ENCODE data around the gene CD19. TPM values are rescaled to one million over a fixed set of nuclear protein-coding genes. Genes with fewer than 3 reads are reported as not detected.
"Not testable (repeated sequence)": the region's sequence is repeated elsewhere in the genome, so short reads cannot be mapped to it uniquely, and the experiment has no call there.

Gene CD19
- total RNA-seq, 2 experiments from 2014 or later: 1.1 to 1.3 TPM

- Mint-ChIP-seq H3K9me3 (no peaks in the 10 kb centered on the region), H3K4me3 (no peak overlapping the region), H3K27me3 (no peaks in the 10 kb centered on the region), H3K36me3 (ENCODE audit: low read depth) (peaks cover 18% of the 10 kb centered on the region), H3K27ac (no peak overlapping the region), H3K4me1 (ENCODE audit: low read depth) (no peaks in the 10 kb centered on the region)
- DNase-seq: no peak
- intact Hi-C loops (cut with micrococcal nuclease): no loop called here
- POLR2A ChIA-PET: interaction anchor here (1.1 kb wide), 1 partner anchor 17 kb away, joined by 3 read pairs; the partner anchor contains the start of gene NFATC2IP
- CTCF ChIA-PET: no interaction called here
- no peak for ATAC-seq
- TF ChIP-seq, protein P1, sequence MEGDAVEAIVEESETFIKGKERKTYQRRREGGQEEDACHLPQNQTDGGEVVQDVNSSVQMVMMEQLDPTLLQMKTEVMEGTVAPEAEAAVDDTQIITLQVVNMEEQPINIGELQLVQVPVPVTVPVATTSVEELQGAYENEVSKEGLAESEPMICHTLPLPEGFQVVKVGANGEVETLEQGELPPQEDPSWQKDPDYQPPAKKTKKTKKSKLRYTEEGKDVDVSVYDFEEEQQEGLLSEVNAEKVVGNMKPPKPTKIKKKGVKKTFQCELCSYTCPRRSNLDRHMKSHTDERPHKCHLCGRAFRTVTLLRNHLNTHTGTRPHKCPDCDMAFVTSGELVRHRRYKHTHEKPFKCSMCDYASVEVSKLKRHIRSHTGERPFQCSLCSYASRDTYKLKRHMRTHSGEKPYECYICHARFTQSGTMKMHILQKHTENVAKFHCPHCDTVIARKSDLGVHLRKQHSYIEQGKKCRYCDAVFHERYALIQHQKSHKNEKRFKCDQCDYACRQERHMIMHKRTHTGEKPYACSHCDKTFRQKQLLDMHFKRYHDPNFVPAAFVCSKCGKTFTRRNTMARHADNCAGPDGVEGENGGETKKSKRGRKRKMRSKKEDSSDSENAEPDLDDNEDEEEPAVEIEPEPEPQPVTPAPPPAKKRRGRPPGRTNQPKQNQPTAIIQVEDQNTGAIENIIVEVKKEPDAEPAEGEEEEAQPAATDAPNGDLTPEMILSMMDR (IDR thresholded peaks at IDR 0.05): no peak
Observed at GRCh38 chr16:28967156-28967555, 35.4 kb downstream of the CD19 start.

DNA sequence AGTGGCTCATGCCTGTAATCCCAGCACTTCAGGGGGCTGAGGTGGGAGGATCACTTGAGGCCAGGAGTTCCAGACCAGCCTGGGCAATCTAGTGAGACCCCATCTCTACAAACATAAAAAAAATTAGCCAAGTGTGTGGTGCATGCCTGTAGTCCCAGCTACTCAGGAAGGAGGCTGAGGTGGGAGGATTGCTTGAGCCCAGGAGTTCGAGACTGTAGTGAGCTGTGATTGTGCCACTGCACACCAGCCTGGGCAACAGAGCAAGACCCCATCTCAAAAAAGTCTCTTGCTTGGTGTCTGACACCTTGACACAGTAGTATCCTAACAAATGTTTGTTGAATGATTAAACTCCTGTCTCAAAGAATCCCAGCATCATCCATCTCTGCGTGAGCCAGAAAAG, 37.9 kb downstream of the CD19 start:
- H3K36me3 Mint-ChIP-seq (ENCODE audit: low read depth); intact Hi-C loops (cut with micrococcal nuclease); H3K9me3 Mint-ChIP-seq; DNase-seq; H3K27ac Mint-ChIP-seq; ATAC-seq; POLR2A ChIA-PET; H3K4me1 Mint-ChIP-seq (ENCODE audit: low read depth); H3K4me3 Mint-ChIP-seq; H3K27me3 Mint-ChIP-seq: not testable (repeated sequence)
- CTCF ChIA-PET: interaction anchor here (0.6 kb wide), 1 partner anchor 1087 kb away, joined by 3 read pairs; no protein-coding TSS in a partner anchor

DNA sequence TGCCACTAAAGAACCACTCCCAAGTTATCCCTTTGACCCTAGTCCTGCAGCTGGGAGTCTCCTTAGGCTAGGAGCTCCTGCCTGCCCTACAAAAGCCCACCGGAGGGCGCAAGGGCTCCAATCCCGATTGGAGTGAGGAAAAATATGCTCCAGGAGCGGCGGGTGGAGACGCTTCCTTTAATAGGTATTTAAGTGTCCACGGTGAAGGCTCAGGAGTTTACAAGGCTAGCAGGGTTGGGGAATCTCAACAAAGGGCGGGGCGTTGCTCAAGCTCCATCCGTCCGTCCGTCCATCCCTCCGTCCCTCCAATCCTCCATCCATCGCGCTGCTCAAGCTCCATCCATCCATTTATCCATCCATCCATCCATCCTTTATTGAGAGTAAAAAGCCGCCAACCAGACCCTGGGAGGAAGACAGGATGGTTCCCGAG, 42.3 kb downstream of the CD19 start:
- Mint-ChIP-seq H3K27me3 (no peaks in the 10 kb centered on the region), H3K4me1 (ENCODE audit: low read depth) (peaks cover 29% of the 10 kb centered on the region), H3K4me3 (peak overlapping the region; percentile 98), H3K9me3 (no peaks in the 10 kb centered on the region), H3K36me3 (ENCODE audit: low read depth) (peaks cover 4% of the 10 kb centered on the region), H3K27ac (peak overlapping the region; percentile 90)
- intact Hi-C loops (cut with micrococcal nuclease): no loop called here
- CTCF ChIA-PET: interaction anchor here (0.7 to 2.4 kb wide), 16 partner anchors 10 to 142 kb away, joined by 3 to 20 read pairs (median 4); partner anchors contain the start of genes LAT, NFATC2IP and TUFM
- DNase-seq (peak; percentile 51), ATAC-seq (peak; percentile 21)
- POLR2A ChIA-PET: interaction anchor here (0.7 to 6.4 kb wide), 18 partner anchors 10 to 1077 kb away, joined by 3 to 80 read pairs (median 4); partner anchors contain the start of genes ATXN2L, LAT and TUFM
- TF ChIP-seq, protein P1 (IDR thresholded peaks at IDR 0.05): peak; percentile 71

- Mint-ChIP-seq H3K27me3 (no peaks in the 10 kb centered on the region), H3K9me3 (no peaks in the 10 kb centered on the region), H3K4me3 (peak within 1 kb of the TSS; percentile 98), H3K4me1 (ENCODE audit: low read depth) (peaks cover 29% of the 10 kb centered on the region), H3K27ac (peak within 1 kb of the TSS; percentile 90), H3K36me3 (ENCODE audit: low read depth) (peaks cover 4% of the 10 kb centered on the region)
- intact Hi-C loops (cut with micrococcal nuclease): no loop called here
- ATAC-seq: peak; percentile 94
- CTCF ChIA-PET: interaction anchor here (1.1 to 2.4 kb wide), 9 partner anchors 9 to 141 kb away, joined by 3 to 20 read pairs (median 6); partner anchors contain the start of genes LAT and NFATC2IP
- DNase-seq: peak; percentile 98
- POLR2A ChIA-PET: interaction anchor here (0.7 to 6.4 kb wide), 16 partner anchors 11 to 1076 kb away, joined by 3 to 80 read pairs (median 5); partner anchors contain the start of genes ATXN2L, LAT, NFATC2IP and TUFM
- TF ChIP-seq, protein P1 (IDR thresholded peaks at IDR 0.05): no peak
Observed at GRCh38 chr16:28974437-28975157, 42.8 kb downstream of the CD19 start, which contains the start of gene SPNS1. Gene SPNS1, plus strand, starts transcription at chr16:28974778. Its CDS starts 374 bp downstream, at chr16:28975152.

- no peaks in the 10 kb centered on the region for H3K27me3 Mint-ChIP-seq
- peaks cover 4% of the 10 kb centered on the region for H3K36me3 Mint-ChIP-seq (ENCODE audit: low read depth)
- POLR2A ChIA-PET: interaction anchor here (1.1 to 6.4 kb wide), 7 partner anchors 11 to 54 kb away, joined by 3 to 80 read pairs (median 6); partner anchors contain the start of genes LAT and NFATC2IP
- DNase-seq (no peak), ATAC-seq (no peak)
- intact Hi-C loops (cut with micrococcal nuclease): no loop called here
- H3K4me1 Mint-ChIP-seq (ENCODE audit: low read depth): peaks cover 29% of the 10 kb centered on the region
- H3K27ac Mint-ChIP-seq: peak overlapping the region; percentile 81
- H3K9me3 Mint-ChIP-seq: no peaks in the 10 kb centered on the region
- TF ChIP-seq, protein P1 (IDR thresholded peaks at IDR 0.05): no peak
- CTCF ChIA-PET: interaction anchor here (2.2 to 2.4 kb wide), 2 partner anchors 9 to 24 kb away, joined by 15 to 20 read pairs; partner anchors contain the start of genes LAT and NFATC2IP
- peak overlapping the region; percentile 98 for H3K4me3 Mint-ChIP-seq
Observed at GRCh38 chr16:28975158-28975599, 43.4 kb downstream of the CD19 start.
